ENCODE data around the gene TRIM45.
"Not testable (repeated sequence)": the region's sequence is repeated elsewhere in the genome, so short reads cannot be mapped to it uniquely, and the experiment has no call there.

TRIM45 gene, protein sequence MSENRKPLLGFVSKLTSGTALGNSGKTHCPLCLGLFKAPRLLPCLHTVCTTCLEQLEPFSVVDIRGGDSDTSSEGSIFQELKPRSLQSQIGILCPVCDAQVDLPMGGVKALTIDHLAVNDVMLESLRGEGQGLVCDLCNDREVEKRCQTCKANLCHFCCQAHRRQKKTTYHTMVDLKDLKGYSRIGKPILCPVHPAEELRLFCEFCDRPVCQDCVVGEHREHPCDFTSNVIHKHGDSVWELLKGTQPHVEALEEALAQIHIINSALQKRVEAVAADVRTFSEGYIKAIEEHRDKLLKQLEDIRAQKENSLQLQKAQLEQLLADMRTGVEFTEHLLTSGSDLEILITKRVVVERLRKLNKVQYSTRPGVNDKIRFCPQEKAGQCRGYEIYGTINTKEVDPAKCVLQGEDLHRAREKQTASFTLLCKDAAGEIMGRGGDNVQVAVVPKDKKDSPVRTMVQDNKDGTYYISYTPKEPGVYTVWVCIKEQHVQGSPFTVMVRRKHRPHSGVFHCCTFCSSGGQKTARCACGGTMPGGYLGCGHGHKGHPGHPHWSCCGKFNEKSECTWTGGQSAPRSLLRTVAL

DNA sequence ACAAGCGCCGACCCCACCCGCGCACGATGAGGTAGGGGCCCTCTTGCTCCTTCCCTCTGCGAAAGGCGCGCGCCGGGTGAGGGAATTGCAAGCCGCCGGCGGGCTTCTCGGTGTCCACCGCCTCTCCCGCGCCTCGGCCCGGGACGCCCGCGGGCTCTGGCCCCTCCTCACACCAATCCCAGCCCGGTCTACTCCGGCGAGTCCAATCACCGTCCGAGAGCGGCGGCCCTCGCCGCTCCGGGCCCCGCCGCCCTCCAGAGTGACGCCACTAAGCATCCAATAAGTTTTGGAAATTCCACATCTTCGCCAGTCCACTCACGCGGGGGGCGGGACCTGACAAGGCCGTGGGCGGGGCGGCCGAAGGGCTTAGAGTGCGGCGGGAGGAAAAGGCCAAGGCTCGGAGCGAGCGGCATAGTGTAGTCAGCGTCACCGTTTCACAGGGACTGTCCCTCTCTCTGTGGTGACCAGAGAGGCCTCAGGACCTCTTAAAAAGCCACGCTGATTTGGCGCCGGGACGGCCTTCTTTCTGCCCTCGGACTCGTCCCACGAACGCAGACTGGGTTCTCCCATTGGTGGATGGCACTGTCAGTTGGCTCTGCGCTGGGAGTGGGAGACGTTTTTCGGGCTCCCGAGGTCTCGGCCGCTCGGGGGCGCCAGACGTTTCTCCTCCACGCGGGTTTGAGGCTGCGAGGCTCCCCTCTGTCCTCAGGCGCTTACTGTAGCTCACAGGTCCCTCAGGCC, at the start of gene TRIM45:
TRIM45 (minus strand) TSS at position 161 of the 741 bp plus-strand sequence. CDS start 548 bp downstream, outside the sequence.
- DNase-seq (ENCODE audit: low read depth), result peak; percentile 65

DNA sequence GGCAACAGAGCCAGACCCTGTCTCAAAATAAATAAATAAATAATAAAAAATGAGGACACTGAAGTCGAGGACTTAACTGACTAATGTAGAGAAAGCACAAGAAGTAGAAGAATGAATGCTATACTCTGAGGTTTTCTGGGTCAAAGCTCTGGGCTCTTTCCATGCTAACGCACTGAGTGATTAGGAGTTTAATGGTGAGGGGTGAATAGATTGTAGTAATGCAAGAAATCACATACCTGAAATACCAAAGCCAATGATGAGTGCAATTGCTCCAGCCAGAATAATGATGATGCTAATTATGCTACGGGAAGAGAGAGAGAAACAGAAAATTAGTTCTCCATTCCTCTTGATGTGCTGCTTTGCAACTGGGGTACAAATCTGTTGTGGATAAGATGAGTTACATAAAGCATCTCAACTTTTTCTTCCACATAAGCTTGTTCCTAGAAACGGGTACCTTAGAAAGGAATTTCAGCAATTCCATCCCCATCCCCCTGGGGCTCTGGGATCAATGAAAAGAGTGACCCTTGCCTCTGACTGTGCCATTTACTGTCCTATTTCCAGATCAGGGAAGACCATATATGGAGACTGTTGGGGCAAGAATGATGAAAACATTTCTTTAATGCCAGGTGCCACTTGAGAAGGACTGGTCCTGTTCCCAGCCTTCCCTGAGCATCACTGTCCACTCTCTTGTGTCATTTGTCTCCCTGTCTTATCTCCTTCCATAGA, 48.5 kb upstream of the TRIM45 start:
- DNase-seq (ENCODE audit: low read depth), result no peak

DNA sequence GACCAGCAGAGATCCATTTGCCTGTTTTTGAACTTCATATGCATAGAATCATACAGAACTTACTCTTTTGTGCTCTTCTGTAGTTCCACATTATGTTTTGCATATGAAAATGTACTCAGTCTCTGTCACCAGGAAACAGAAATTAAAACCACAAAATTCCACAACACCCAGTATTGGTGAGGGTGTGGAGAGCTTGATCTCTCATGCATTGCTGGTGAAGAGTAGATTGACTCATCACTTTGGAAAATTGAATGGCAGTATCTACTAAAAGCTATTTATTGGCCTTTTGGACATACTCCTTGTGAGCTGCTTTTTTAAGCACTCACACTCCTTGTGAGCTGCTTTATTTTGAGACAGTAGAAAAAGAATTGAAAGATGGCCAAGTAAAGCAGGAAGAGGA, 45.9 kb upstream of the TRIM45 start:
- DNase-seq (ENCODE audit: low read depth), result no peak

DNA sequence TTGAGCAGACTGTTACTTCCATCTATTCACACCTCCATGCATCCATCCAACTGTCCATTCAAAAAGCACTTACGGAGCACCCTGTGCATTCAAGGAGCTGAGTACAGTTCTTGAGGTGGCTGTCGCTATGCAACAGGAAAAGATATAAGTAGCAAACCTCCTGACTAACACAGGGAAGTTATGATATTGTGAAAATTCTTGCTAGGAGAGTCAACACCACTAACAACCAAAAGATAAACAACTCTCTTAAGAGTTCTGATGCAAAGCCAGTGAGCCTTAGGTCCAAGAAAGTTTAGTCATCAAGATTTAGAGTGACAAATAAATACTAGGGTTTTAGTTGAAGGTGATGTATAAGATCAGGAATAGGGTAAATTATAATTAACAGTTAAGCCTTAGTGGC, 44.5 kb upstream of the TRIM45 start:
- no peak for DNase-seq (ENCODE audit: low read depth)

DNA sequence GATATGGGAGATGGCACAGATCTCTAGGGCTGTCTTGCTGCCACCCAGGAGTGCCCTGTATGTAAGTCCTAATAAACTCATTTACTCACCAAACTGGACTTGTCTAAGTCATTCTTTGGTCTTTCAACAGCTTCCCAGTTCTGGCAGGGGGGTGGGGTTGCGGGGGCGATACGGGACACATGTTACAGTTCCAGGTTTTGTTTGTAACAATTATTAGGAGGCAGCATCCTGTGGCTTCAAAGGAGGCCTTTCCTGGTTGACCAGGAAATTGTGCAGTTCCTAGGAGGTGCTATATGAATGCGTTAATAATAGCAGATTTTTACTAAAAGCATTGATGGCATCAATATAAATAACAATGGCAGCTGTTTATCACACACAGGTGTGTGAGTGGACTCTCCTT, 42.7 kb upstream of the TRIM45 start:
- DNase-seq (ENCODE audit: low read depth), result no peak

DNA sequence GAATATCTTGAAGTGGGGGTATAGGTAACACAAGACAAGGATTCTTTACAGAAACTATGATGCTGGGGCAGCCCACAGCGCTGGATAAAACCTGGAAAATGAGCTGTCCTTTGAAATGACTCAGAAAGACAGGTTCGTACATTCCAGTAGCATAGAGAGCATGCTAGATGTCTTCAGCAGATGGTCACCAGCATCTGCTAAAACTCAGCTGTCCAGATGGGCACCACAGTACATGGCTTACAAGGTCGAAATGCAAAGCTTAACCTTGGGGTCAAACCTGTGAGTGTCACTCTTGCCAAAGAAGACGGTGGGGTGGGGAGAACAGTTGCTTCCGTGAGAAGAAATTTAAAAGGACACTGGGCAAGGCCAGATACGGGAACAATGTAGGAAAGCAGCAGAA, 41.3 kb upstream of the TRIM45 start:
- no peak for DNase-seq (ENCODE audit: low read depth)

DNA sequence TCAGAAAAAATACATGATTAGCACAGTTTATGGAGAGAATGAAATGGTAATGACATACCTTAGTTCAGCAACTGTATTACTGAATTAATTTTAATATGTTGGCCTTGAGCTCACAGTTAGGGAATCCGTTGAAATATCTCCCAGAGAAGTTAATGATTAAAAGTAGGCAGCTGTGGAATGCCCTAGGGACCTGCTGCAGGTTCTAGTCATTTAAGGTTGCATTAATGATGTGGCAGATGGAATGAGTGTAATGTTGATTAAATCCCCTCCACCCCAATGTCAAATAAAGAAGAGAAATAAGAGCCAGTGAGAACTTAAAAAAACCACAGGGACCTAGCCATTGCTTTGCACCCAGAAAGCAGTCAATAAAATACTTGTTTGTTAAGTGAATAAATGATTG, 40.3 kb upstream of the TRIM45 start:
- no peak for DNase-seq (ENCODE audit: low read depth)

DNA sequence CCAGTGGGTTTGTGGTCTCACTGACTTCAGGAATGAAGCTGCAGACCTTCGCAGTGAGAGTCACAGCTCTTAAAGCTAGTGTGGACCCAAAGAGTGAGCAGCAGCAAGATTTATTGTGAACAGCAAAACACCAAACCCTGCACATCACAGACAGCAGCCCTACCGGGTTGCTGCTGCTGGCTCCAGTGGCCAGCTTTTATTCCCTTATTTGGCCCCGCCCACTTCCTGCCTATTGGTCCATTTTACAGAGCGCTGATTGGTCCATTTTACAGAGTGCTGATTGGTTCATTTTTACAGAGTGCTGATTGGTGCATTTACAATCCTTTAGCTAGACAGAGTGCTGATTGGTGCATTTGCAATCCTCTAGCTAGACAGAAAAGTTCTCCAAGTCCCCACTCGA, 29.8 kb upstream of the TRIM45 start:
- not testable (repeated sequence) for DNase-seq (ENCODE audit: low read depth)

DNA sequence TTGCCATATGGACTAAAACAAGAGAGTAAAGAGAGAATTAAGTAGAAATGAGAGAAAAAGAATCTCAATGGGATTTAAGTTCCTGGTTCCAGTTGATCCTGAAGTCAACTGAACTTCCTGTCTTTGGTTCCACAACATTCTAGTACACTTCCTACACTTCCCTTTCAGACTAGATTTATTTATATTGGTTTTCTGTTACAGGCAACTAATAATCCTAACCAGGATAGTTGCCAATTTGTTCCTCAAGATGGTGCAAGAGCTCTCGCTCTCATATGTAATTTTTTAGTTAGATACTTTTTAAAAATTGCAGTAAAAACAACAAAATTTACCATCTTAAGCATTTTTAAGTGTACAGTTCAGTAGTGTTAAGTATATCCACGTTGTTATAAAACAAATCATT, 28.8 kb upstream of the TRIM45 start:
- no peak for DNase-seq (ENCODE audit: low read depth)

DNA sequence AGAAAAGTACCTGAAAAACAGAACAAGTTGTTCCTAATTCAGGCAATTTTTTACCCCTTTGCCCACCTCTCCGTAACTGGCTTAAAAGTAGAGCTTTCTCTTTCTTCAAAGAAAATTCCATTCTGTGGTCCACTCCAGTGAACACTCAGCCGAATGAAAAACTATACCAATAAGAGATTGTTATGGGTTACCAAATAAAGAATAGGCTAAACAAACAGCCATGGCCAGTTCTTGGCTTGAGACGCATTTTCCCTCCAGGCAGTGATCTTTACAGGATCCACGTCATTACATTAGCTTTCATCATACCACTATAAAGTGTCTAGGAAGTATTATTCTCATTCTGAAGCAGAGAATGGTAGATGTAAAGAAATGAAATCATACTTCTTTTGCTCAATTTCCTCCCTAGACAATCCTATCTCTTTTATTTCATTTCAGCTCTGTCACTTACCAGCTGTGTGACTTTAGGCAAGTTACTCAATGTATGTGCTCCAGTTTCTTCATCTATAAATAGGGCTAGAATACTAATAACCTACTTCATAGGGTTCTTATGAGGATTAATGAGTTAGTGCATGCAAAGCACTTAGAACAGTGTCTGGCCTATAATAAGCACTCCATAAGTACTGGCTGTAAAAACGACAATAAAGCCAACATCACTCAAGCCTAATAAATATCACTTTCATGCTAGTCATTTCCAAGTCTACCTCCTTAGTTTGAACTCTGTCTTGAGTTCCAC, 26.5 kb upstream of the TRIM45 start:
- no peak for DNase-seq (ENCODE audit: low read depth)

DNA sequence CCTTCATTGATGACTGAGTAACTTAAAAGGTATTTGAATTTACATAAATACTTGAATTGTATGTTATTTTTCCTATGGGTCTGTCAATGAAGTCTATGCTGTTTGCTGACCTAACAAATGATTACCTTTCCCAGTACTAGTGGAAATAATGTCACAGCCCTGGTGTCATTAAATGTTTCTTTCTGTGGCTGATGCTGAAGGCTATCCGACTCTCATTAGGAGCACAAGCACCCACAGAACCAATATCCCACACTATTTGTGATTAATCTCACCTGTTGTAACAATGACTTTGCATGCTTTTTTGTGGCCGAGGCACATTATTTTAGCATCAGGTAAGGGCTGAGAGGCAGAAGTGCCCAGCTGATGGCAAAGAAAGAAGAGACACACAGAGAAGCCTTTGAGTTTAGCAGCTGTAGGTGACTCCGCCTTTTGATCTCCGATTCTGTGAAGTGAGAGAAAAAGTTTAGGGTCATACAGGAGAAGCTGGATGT, 25.8 kb upstream of the TRIM45 start:
- no peak for DNase-seq (ENCODE audit: low read depth)

DNA sequence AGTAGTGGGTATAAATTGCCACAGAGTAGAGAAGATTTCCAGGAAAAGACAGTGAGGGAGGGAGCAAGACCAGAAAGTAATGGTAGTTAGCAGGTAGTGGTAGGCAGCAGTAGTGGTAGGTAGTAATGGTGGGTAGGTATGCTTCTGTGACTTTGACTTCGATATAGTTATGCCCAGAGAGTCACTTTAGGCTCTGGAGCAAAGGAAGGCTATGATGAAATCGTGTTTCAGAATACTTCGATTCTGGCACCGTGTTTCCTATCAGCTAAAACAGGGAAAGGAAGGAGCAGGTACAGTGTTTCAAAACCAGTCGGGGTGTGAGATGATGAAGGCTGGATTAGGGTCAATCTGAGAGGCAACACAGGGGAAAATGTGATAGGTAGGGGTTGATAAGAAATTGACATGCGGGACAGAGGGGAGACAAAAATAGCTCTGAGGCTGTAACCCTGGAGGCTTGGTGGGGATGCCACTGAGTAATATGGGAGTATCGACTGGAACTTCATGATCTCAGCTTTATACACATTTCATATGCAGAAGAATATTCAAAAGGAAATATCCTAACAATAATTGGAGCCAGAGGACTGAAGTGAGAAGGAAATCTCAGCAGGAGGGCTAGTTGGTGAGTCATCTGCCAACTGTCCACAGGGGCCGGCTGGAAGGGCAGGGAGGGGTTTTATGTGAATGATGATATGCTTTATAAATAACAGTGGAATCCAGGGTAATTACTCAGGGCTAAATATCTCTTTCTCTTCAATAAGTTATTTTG, 25.2 kb upstream of the TRIM45 start:
- no peak for DNase-seq (ENCODE audit: low read depth)

DNA sequence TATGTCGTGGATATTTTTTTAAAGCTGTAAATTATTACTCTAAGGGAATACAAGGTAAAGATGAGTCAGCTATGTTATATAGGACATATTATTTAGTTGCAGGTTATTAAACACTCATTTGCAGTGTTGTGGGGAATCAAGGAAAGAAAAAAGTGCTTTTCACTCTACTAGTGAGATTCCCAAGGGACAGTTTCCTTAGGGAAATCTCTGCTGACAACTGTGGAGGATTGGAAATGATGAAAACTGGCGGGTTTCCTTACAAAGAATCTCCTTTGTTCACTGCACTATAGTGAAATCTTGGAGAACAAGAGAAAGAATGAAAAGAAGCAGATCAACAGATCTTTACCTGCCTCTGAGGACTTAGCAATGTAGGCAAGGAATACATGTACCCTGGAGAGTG, 24.5 kb upstream of the TRIM45 start:
- no peak for DNase-seq (ENCODE audit: low read depth)

DNA sequence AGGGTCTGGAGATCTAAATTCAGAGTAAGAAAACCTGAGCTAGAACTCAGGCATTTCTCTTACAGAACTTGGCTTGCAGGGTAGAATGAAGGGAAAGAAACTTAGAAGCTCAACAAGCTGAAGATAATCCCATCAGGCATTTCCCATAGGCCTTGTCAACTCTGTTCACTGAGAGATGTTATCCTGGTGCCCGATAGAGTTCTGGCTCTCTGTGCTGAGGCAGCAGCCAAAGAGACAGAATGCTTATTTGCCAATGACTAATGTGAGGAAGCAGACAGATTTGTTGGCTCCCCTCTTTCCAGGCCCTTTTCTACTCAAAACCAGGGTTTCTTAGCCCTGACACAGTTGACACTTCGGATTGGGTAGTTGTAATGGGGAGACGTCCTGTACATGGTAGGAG, 22.3 kb upstream of the TRIM45 start:
- no peak for DNase-seq (ENCODE audit: low read depth)

DNA sequence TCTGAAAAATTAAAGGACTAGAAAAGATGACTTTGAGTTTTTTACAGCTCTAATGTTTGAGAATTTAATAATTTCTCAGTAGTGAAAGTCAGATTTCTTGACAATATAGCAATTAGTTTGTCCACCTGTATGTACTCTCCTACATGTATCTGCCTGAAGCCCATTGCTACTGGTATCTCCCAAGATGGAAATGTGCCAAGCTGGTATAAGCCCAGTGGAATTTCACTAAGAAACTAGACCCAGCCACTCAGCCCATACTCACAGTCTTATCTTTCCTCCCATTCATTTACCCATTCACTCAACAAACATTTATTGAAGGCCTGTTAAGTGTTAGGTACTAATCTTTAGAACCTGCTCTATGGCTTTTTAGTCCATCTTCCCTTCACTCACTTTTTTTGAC, 21.6 kb upstream of the TRIM45 start:
- no peak for DNase-seq (ENCODE audit: low read depth)

DNA sequence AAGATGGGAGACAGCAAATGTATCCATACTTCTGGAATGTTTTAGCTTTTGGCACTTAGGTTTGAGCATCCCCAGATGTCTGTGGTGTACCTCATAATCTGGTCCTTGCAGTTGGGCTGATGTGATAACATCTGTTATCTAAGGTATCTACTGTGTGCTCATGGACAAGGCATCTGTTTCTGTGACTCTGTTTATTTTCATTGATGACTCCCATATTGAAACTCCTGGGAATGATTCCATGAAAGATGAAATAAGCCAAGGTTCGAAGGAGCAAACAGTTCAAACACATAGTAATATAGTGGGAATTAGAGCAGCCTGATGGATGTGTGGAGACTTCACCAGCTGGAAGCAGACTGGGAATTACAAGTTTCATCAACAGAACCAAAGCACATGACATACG, 20.7 kb upstream of the TRIM45 start:
- DNase-seq (ENCODE audit: low read depth), result no peak

DNA sequence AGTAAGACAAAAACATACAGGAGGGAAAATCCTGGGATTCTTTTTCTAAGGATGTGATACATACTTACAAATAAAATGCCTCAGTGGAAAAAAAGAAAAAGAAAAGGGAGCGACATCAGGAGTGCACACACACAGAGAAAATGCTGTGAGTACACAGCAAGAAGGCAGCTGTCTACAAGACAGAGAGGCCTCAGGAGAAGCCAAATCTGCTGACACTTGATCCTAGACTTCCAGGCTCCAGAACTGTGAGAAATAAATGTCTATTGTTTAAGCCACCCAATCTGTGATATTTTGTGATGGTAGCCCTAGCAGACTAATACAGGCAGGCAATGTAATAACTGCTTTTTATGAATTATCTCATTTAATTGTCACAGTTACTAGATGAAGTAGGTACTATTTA, 17.0 kb upstream of the TRIM45 start:
- DNase-seq (ENCODE audit: low read depth), result no peak

DNA sequence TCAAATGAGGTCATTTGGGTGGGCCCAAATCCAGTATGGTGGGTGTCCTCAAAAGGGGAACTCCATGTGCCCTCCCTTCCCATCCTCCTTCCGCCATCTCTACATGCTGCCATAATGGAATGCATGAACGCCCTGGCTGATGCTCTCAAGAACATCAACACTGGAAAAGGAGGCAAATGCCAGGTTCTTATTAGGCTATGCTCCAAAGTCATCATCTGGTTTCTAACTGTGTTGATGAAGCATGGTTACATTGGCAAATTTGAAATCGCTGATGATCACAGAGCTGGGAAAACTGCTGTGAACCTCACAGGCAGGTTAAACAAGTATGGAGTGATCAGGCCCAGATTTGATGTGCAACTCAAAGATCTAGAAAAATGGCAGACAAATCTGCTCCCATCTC, 16.6 kb upstream of the TRIM45 start:
- DNase-seq (ENCODE audit: low read depth), result no peak

DNA sequence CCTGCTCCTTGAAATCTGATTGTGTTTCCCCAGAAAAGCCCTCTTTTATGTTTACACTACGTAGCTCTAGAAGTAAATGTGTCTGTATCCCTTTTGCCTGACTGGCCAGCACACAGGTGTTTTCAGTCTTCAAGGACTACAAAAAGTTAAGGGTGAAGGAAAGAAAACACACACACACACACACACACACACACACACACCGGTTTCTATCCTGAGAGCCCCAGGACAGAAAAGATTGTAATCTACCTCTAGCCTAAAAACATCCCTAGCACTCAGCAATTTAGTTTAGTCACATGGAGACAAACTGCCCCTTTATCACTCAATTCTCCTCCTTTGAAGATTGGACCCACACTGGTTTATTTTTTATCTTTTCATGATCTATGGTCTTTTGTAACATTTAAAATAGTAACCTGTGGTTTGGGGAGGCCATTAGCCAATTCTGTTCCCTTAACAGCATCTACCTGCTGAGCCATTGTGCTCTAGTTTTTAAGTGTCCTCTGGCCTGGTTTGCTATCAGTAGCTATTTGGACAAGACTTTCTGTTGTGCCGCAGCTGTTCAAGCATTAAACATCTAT, 15.8 kb upstream of the TRIM45 start:
- no peak for DNase-seq (ENCODE audit: low read depth)

DNA sequence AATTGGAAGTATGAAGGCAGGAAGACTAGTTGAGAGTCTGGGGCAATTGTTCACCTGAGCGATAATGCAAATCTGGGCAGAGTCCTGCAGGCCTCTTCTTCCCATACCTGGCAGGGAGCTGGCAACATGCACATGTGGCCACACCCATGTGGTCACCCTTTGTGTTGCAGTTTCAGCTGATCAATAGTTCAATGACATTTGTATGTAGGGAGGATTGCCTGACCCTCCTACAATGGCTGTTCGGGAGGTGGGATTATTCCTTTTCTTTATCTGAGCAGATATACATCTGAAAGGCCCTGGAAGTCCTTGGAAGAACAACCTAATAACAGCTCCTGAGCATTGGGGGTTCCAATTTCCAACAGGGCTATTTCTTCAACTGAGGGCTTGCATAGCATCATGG, 15.2 kb upstream of the TRIM45 start:
- no peak for DNase-seq (ENCODE audit: low read depth)

DNA sequence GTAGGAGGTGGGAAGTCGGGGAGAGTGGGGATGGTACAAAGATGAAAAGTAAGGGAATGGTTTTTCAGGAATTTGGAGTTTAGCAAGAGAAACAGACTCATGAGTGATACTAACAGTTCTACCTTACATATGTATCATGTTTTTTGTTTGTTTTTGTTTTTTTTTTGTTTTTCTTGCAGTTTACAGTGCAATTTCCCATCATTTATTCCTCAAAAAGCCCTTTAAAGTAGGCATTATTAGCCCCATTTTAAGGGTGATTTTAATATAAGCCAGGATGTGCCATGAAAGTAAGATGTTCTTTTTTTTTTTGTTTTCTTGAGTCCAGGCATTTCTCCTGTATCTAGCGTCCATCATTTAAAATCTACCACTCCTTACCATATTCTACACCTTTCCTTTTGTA, 13.8 kb upstream of the TRIM45 start:
- no peak for DNase-seq (ENCODE audit: low read depth)
